H1 (cell line): ENCODE measurements around the gene CLCF1. TPM values are rescaled to one million over a fixed set of nuclear protein-coding genes. Genes with fewer than 3 reads are reported as not detected.
"Not testable (repeated sequence)": the region's sequence is repeated elsewhere in the genome, so short reads cannot be mapped to it uniquely, and the experiment has no call there.

Source experiments
- CTCF ChIA-PET: fragments of 300-600 bp; sonication (Branson Sonifier 250); formaldehyde crosslinking; loops from one replicate; lab custom pipeline; 2021; ENCODE audit not compliant: partially characterized antibody; lab: Charles Lee
- POLR2A ChIA-PET: fragments of 300-600 bp; sonication (Branson Sonifier 250); formaldehyde crosslinking; loops from one replicate; lab custom pipeline; 2021; ENCODE audit warnings: inconsistent platforms; ENCODE audit not compliant: partially characterized antibody; lab: Charles Lee
- DNase-seq, 2 experiments: peaks; one replicate each; pipeline versions ENCODE4 v3.0.0 to v3.0.0-alpha.2; 2010 to 2022; ENCODE audit warnings: low spot score in 2 of 2, low read depth in 1 of 2, mixed read lengths in 1 of 2
- FAIRE-seq: peaks from 2 replicates; lab custom pipeline; 2011; peaks lifted over from hg19 to GRCh38; lab: Jason Lieb, UNC
- H2AFZ ChIP-seq: 2 replicates; pipeline ENCODE4 v1.8.1; 2012; ENCODE audit warnings: low read length, inconsistent platforms
- H2AK5ac ChIP-seq: 2 replicates; pipeline ENCODE4 v1.6.1; 2013; ENCODE audit warnings: low read depth, low read length
- H2BK120ac ChIP-seq: replicated peaks from 2 replicates; pipeline ENCODE3; 2013; ENCODE audit warnings: low read depth, low read length, inconsistent platforms
- H2BK12ac ChIP-seq: 2 replicates; pipeline ENCODE4 v1.6.1; 2013; ENCODE audit warnings: low read depth, low read length
- H2BK15ac ChIP-seq: 2 replicates; pipeline ENCODE4 v1.6.1; 2013; ENCODE audit warnings: low read length
- H2BK20ac ChIP-seq: 2 replicates; pipeline ENCODE4 v1.6.1; 2013; ENCODE audit warnings: low read length
- H2BK5ac ChIP-seq: 2 replicates; pipeline ENCODE4 v1.6.1; 2013; ENCODE audit warnings: low read depth, low read length
- H3K14ac ChIP-seq: 2 replicates; pipeline ENCODE4 v1.6.1; 2013; ENCODE audit warnings: inconsistent platforms; ENCODE audit not compliant: insufficient read length
- H3K18ac ChIP-seq: 2 replicates; pipeline ENCODE4 v1.6.1; 2013; ENCODE audit warnings: low read length; ENCODE audit errors: extremely low read depth
- H3K23ac ChIP-seq: 2 replicates; pipeline ENCODE4 v1.6.1; 2013; ENCODE audit warnings: inconsistent platforms; ENCODE audit not compliant: insufficient read length
- H3K23me2 ChIP-seq: 2 replicates; pipeline ENCODE4 v1.6.1; 2013; ENCODE audit warnings: low read depth, low read length
- H3K27ac ChIP-seq: 2 replicates; pipeline ENCODE4 v1.6.1; 2011; ENCODE audit warnings: low read depth, low read length, inconsistent platforms
- H3K27me3 ChIP-seq, 4 experiments: replicated peaks in 1 of 4; 1 replicate in 1 of 4; 2 replicates in 3 of 4; pipeline versions ENCODE4 v1.6.1 to v1.8.1; 2011 to 2013; ENCODE audit warnings: low read length in 3 of 4, mild to moderate bottlenecking in 3 of 4, inconsistent platforms in 2 of 4, mixed read lengths in 2 of 4, moderate library complexity in 1 of 4; ENCODE audit not compliant: control insufficient read depth in 3 of 4, insufficient read depth in 3 of 4; ENCODE audit errors: extremely low read depth in 1 of 4
- H3K36me3 ChIP-seq, 4 experiments: 2 replicates each; pipeline versions ENCODE4 v1.6.1 to v1.8.1; 2011 to 2013; ENCODE audit warnings: mild to moderate bottlenecking in 4 of 4, low read length in 3 of 4, moderate library complexity in 2 of 4, control low read depth in 1 of 4, inconsistent platforms in 1 of 4; ENCODE audit not compliant: insufficient read depth in 4 of 4, control insufficient read depth in 2 of 4
- H3K4ac ChIP-seq: replicated peaks from 2 replicates; pipeline ENCODE3; 2013; ENCODE audit warnings: low read length, low read depth, mixed read lengths, inconsistent platforms; ENCODE audit not compliant: insufficient read length
- H3K4me1 ChIP-seq, 4 experiments: replicated peaks in 1 of 4; 1 replicate in 1 of 4; 2 replicates in 3 of 4; pipeline versions ENCODE4 v1.6.1 to v1.8.1; 2011 to 2013; ENCODE audit warnings: low read length in 3 of 4, inconsistent platforms in 2 of 4, mixed read lengths in 1 of 4; ENCODE audit not compliant: insufficient read depth in 4 of 4, control insufficient read depth in 3 of 4
- H3K4me2 ChIP-seq, 2 experiments: 2 replicates each; pipeline versions ENCODE4 v1.6.1 to v1.8.1; 2011 to 2013; ENCODE audit warnings: low read depth in 2 of 2, low read length in 2 of 2, control low read depth in 1 of 2, inconsistent platforms in 1 of 2, mild to moderate bottlenecking in 1 of 2; ENCODE audit not compliant: insufficient read depth in 1 of 2
- H3K4me3 ChIP-seq, 4 experiments: fragments of 200-600, 300-600 bp in 1 of 4; sonication (generic), shearing (Covaris generic), sonication (Bioruptor Twin) in 1 of 4; 2 replicates each; pipeline versions ENCODE4 v1.5.1 to v1.8.1; 2011 to 2016; ENCODE audit warnings: low read length in 4 of 4, low read depth in 3 of 4, control low read depth in 2 of 4, inconsistent platforms in 2 of 4, mild to moderate bottlenecking in 2 of 4, mixed read lengths in 1 of 4, moderate library complexity in 1 of 4; ENCODE audit not compliant: insufficient read depth in 2 of 4; ENCODE audit errors: extremely low read depth in 1 of 4
- H3K56ac ChIP-seq: replicated peaks from 2 replicates; pipeline ENCODE3; 2013; ENCODE audit warnings: low read depth, mild to moderate bottlenecking, mixed read lengths, low read length, inconsistent platforms; ENCODE audit not compliant: insufficient read length
- H3K79me1 ChIP-seq: 2 replicates; pipeline ENCODE4 v1.6.1; 2013; ENCODE audit warnings: low read depth, low read length, control low read depth
- H3K79me2 ChIP-seq, 2 experiments: 2 replicates each; pipeline versions ENCODE4 v1.6.1 to v1.8.1; 2012 to 2013; ENCODE audit warnings: low read length in 2 of 2, mild to moderate bottlenecking in 2 of 2, inconsistent platforms in 1 of 2; ENCODE audit not compliant: insufficient read depth in 2 of 2, control insufficient read depth in 1 of 2
- H3K9ac ChIP-seq, 4 experiments: replicated peaks in 1 of 4; 1 replicate in 1 of 4; 2 replicates in 3 of 4; pipeline versions ENCODE4 v1.6.1 to v1.8.1; 2011 to 2013; ENCODE audit warnings: low read depth in 3 of 4, low read length in 3 of 4, control low read depth in 2 of 4, mild to moderate bottlenecking in 2 of 4, moderate library complexity in 2 of 4, inconsistent platforms in 1 of 4; ENCODE audit errors: extremely low read depth in 1 of 4
- H3K9me3 ChIP-seq, 2 experiments: 2 replicates each; pipeline versions ENCODE4 v1.6.1 to v1.8.1; 2012 to 2013; ENCODE audit warnings: mild to moderate bottlenecking in 2 of 2, moderate library complexity in 2 of 2, control low read depth in 1 of 2, inconsistent platforms in 1 of 2, low read depth in 1 of 2, low read length in 1 of 2, mixed read lengths in 1 of 2; ENCODE audit not compliant: insufficient read depth in 2 of 2
- H4K20me1 ChIP-seq, 2 experiments: replicated peaks in 1 of 2; 2 replicates each; pipeline versions ENCODE3 to v1.8.1; 2011 to 2013; ENCODE audit warnings: inconsistent platforms in 2 of 2, low read length in 2 of 2, mild to moderate bottlenecking in 1 of 2; ENCODE audit not compliant: insufficient read depth in 2 of 2, control insufficient read depth in 1 of 2
- H4K5ac ChIP-seq: 2 replicates; pipeline ENCODE4 v1.6.1; 2013; ENCODE audit warnings: low read length, low read depth, mixed read lengths, inconsistent platforms; ENCODE audit not compliant: insufficient read length
- H4K8ac ChIP-seq: 2 replicates; pipeline ENCODE4 v1.8.0; 2013; ENCODE audit warnings: mild to moderate bottlenecking, moderate library complexity, low read length, inconsistent platforms; ENCODE audit not compliant: insufficient read depth; ENCODE audit errors: extremely low read depth
- H4K91ac ChIP-seq: replicated peaks from 2 replicates; pipeline ENCODE3; 2013; ENCODE audit warnings: low read length, mixed read lengths, inconsistent platforms; ENCODE audit not compliant: insufficient read length
- WGBS, 2 experiments: shearing (Covaris generic) in 1 of 2; methylation state at CpG; one replicate each; pipeline versions ENCODE4 v1.1.6 to v1.1.7; 2013 to 2015; ENCODE audit warnings: low lambda C conversion rate in 2 of 2, mixed read lengths in 2 of 2, inconsistent platforms in 1 of 2, low coverage in 1 of 2, missing lambda C conversion rate in 1 of 2; ENCODE audit not compliant: insufficient replicate concordance in 2 of 2, insufficient coverage in 1 of 2, insufficient read length in 1 of 2; ENCODE audit errors: extremely low coverage in 1 of 2, missing lambda C conversion rate in 1 of 2; 5-methylcytosine and 5-hydroxymethylcytosine counted together
- polyA plus RNA-seq, 7 experiments: library from polyadenylated mRNA; depleted of rRNA in 3 of 7; stranded (reverse) in 5 of 7; unstranded in 2 of 7; fragments of >200 nt in 5 of 7; fragments of 200-250 nt in 2 of 7; gene quantifications; 1 replicate in 5 of 7; 2 replicates in 1 of 7; 4 replicates in 1 of 7; pipeline versions ENCODE4 v1.2.1 to v1.2.3, GENCODE V29; 2011 to 2013; ENCODE audit warnings: missing spikeins in 2 of 7, mixed read lengths in 2 of 7
- total RNA-seq: library from RNA; stranded (reverse); fragmentation: NEBNext Ultra II Directional; extraction: Animal tissue kit (Norgen Biotek cat#: 25700); gene quantifications from 2 replicates; pipeline ENCODE4 v1.2.1, GENCODE V29; 2021

The CLCF1 gene
- total and polyA plus RNA-seq, 2 of the 8 experiments (the other 6 are each of a cell fraction or from before 2014, with no cell fraction given), result 0.32 to 1.2 TPM

DNA sequence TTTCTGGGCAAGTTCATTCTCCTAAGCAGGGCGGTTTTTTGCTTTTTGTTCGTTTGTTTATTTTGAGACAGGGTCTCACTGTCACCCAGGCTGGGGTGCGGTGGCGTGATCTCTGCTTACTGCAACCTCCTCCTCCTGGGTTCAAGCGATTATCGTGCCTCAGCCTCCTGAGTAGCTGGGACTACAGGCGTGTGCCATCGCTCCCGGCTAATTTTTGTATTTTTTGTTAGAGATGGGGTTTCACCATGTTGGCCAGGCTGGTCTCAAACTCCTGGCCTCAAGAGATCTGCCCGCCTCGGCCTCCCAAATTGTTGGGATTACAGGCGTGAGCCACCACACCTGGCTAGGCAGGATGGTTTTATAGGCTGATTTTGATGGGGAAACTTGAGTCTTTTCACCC lies 54.5 kb downstream of the CLCF1 start:
- H3K79me1 ChIP-seq, H3K27ac ChIP-seq, H2BK120ac ChIP-seq, H3K56ac ChIP-seq, H4K8ac ChIP-seq, H3K36me3 ChIP-seq, H4K20me1 ChIP-seq, H3K14ac ChIP-seq, H3K4me1 ChIP-seq, FAIRE-seq, H3K9ac ChIP-seq, H3K4ac ChIP-seq, H2BK5ac ChIP-seq, H2BK12ac ChIP-seq, DNase-seq, H2AK5ac ChIP-seq, H3K23me2 ChIP-seq, H4K5ac ChIP-seq, H2AFZ ChIP-seq, H3K18ac ChIP-seq, H4K91ac ChIP-seq, H3K9me3 ChIP-seq, H3K79me2 ChIP-seq, H2BK20ac ChIP-seq, H2BK15ac ChIP-seq, H3K23ac ChIP-seq: not testable (repeated sequence)
- WGBS, 2 experiments, result 88% methylated on average over 9 of the region's 12 CpGs; no CpG with 5 or more reads in 1 of the 2 experiments
- H3K4me3 ChIP-seq, result peak overlapping the region in 1 of 4 experiments; percentile 62; a peak in 1 of 8 replicates
- H3K4me2 ChIP-seq, result peak overlapping the region in 1 of 2 experiments; percentile 68; a peak in 2 of 4 replicates
- ChIA-PET POLR2A (interaction anchor here (0.6 to 2.4 kb wide), 5 partner anchors 11 to 1142 kb away, joined by 3 to 10 read pairs (median 3); no protein-coding TSS in a partner anchor), CTCF (interaction anchor here (0.6 to 11.4 kb wide), 12 partner anchors 10 to 1835 kb away, joined by 3 to 186 read pairs (median 4); partner anchors contain the start of genes GRK2, POLD4 and SSH3)
- peaks cover 5 to 16% (median 11%) of the 10 kb centered on the region in 4 experiments; a peak in 6 of 7 replicates for H3K27me3 ChIP-seq
